ENCODE data around the gene UMODL1.
A peak's percentile ranks its signal among the peaks of the same experiment; 100 is the strongest.
"Not testable (repeated sequence)": the region's sequence is repeated elsewhere in the genome, so short reads cannot be mapped to it uniquely, and the experiment has no call there.

UMODL1 gene

GRCh38 chr21:42111811-42112210 lies 40.7 kb downstream of the UMODL1 start:
- no peak overlapping the region for H3K27ac ChIP-seq
- TF ChIP-seq ZFX (IDR thresholded peaks at IDR 0.05) = no peak
- no peak for TF ChIP-seq CTCF (conservative IDR thresholded peaks at IDR 0.05)

- no peak for TF ChIP-seq CTCF (conservative IDR thresholded peaks at IDR 0.05)
- no peak for TF ChIP-seq ZFX (IDR thresholded peaks at IDR 0.05)
- no peak overlapping the region for H3K27ac ChIP-seq
Measured at GRCh38 chr21:42112238-42112637, 41.1 kb downstream of the UMODL1 start.

DNA sequence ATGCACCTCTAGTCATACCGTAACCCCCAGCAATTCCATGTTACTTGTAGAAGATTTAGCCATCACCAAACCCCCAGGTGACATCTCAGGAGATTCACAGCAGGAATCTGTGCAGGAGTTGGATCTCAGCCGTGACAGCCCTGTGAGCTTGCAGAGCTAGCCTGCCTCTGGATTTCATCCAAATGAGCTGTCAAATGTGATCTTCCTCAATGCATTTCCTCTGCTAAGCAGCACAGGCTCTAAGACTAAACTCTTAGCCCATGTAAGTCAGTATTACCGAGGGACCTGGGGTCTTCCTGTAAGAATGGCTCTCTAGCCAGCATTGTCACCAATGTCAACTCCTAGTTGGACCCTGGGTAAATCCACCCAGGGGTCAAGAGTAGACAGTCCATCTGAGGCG lies 41.7 kb downstream of the UMODL1 start:
- TF ChIP-seq CTCF (conservative IDR thresholded peaks at IDR 0.05) (no peak), ZFX (IDR thresholded peaks at IDR 0.05) (no peak)

DNA sequence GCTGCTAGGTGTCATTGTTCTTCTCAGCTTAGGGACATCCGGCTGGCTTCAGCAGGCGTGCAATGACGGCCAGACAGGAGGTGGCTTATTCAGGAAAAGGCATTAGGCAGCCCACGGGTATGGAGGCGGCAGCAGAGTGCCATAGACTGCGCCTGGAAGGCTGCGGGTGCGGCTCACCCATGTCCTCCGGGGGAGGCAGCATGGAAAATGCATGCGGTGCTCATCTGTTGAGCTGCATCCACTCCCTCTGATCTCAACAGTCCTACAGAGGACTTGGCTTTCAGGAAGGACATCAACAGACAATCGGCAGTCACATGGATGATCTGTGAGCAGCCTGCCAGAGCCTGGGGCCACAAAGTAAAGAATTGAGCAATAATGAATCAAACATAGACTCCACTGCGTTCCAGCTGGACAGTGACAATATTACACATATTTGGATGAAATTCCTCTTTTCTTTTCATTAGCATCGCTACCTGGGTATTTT lies 42.9 kb downstream of the UMODL1 start:
- TF ChIP-seq ZFX (IDR thresholded peaks at IDR 0.05) = no peak
- TF ChIP-seq CTCF (conservative IDR thresholded peaks at IDR 0.05) = peak; percentile 15; the same call in 1 of the 2 replicates
- H3K27ac ChIP-seq = no peak overlapping the region

More for the DNA sequence above, 41.7 kb downstream of the UMODL1 start:
- no peak overlapping the region for H3K27ac ChIP-seq

- H3K27ac ChIP-seq = no peak overlapping the region
Measured at GRCh38 chr21:42114646-42115045, 43.5 kb downstream of the UMODL1 start.

GRCh38 chr21:42115136-42115683 lies 44.1 kb downstream of the UMODL1 start:
- no peak overlapping the region for H3K27ac ChIP-seq
- TF ChIP-seq CTCF (conservative IDR thresholded peaks at IDR 0.05) (no peak), ZFX (IDR thresholded peaks at IDR 0.05) (no peak)

More at GRCh38 chr21:42114646-42115045, 43.5 kb downstream of the UMODL1 start:
- TF ChIP-seq CTCF (conservative IDR thresholded peaks at IDR 0.05) (no peak), ZFX (IDR thresholded peaks at IDR 0.05) (no peak)

DNA sequence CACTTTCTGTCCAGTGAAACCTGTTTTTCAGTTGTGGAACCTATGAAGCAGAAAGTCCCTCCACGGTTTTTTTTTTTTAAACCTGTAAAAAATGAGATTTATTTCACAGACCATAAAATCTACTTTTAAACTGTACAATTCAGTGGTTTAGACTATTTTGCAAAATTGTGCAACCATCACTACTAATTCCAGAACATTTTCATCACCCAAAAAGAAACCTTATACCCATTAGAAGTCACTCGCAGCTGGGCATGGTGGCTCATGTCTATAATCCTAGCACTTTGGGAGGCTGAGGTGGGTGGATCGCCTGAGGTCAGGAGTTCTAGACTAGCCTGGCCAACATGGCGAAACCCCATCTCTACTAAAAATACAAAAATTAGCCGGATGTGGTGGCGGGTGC lies 45.4 kb downstream of the UMODL1 start:
- not testable (repeated sequence) for H3K27ac ChIP-seq
